COLO668 (cell line): ENCODE measurements around the gene AMIGO2.

Source experiments
- DNase-seq: peaks from one replicate; lab custom pipeline; 2025; ENCODE audit not compliant: unreplicated experiment; lab: John Stamatoyannopoulos, UW

The AMIGO2 gene

DNA sequence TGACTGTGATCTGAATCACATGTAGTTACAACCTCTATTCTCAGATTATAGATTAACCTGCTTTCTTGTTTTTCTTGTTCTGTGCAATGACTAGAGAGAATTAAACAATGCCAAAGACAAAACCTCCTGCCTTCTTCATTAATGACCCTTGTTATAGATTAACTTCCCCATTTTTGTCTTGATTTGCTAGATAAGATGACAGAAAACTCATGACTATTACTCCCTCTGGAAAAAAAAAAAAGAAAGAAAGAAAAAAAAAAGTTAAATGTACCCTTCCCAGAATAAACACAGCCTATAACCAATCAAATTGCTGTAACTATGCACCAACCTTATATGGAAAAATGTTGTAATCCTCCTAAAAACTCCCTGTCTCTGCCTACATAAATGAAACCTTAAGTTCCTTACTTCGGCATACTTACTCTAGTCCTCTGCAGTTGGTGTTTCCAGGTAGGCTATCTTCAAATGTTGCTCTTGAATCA, 41.5 kb downstream of the AMIGO2 start:
- no peak for DNase-seq

DNA sequence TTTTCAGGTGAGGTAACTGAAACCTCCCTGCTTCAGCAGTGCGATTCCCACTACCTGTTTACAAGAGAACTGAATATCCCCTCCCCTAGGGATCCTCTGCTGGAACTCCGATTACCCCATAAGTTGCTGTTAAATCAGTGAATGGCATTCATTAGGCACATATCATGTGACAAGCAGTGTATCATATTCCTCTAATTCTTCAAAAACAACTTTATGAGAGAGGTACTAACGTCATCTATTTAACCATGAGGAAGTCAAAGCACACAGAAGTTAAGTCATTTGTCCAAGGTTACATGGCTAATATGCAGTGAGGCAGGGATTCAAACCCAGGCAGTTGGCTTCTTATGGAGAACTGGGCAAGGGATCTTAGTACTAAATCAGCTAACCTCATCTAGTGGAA, 44.3 kb downstream of the AMIGO2 start:
- no peak for DNase-seq

- no peak for DNase-seq
Measured at GRCh38 chr12:47034661-47035060, 45.1 kb downstream of the AMIGO2 start.

GRCh38 chr12:47033789-47034555, 45.8 kb downstream of the AMIGO2 start:
- DNase-seq = no peak

DNA sequence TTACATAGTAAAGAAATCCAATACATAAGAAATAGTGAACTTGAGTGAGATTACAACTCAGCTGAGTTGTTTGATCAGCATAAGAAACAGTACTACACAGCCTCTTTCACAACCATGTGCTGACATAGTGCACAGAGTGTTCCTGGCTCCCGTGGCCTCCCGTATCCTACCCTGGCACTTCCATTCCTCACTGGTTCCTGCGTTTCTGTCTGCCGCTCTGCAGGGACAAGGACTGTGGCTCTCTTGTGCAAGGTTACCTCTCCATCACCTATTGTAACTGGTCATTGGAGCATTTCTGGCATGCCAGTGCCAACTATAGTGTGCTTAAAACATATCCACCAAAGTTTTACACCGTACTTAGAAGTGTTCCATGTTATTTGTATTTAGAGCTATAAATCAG, 46.7 kb downstream of the AMIGO2 start:
- DNase-seq = no peak

DNA sequence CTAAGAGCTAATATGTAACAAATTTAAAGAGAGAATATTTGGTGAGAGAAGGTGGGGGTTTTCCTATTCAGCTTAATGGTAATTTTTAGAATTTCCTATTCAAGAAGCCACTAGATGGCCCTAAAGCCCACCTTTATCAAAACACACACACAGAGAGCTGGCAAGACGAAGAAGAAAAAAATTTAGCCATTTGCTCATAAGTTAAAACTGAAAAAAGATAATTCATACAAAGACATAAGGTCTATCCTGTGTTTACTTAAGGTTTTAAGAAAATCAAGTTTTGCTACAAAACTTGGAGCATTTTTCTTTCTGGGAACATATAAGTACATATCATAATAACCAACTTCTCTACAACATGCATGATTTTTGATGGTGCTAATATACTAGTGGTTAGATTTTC, 47.1 kb downstream of the AMIGO2 start:
- DNase-seq = no peak

DNA sequence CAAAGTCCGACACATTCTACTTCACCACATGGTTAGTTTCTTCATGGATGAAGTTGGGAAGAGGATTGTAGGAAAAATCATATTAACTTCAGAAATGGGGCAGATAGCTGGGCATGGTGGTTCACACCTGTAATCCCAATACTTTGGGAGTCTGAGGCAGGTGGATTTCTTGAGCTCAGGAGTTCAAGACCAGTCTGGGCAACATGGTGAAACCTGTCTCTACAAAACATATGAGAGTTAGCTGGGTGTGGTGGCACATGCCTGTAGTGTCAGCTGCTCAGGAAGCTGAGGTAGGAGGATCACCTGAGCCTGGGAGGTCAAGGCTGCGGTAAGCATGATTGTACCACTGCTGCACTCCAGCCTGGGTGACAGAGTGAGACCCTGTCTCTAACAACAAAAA, 49.9 kb downstream of the AMIGO2 start:
- DNase-seq = no peak

GRCh38 chr12:47028981-47029708, 50.6 kb downstream of the AMIGO2 start:
- no peak for DNase-seq

DNA sequence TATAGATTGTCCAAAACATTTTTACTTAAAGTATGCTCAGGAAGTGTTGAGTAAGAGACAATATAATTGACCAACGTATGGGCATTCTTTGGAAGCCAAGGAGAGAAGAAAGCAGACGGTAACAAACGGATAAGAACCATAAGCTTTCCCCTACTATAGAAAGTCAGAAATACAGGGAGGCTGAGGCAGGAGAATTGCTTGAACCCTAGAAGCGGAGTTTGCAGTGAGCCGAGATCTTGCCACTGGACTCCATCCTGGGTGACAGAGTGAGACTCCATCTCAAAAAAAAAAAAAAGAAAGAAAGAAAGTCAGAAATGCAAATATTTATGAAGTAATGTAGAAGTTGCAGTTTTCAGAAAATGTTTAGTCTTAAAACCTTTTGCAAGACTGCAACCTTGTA, 51.6 kb downstream of the AMIGO2 start:
- no peak for DNase-seq
